ENCODE data around the gene HUNK.

- TF ChIP-seq FOXM1 (IDR thresholded peaks at IDR 0.05; ENCODE audit: borderline replicate concordance) (no peak), ARNT (IDR thresholded peaks at IDR 0.05) (no peak), ELF4 (IDR thresholded peaks at IDR 0.05) (no peak), CTBP1 (IDR thresholded peaks at IDR 0.05; ENCODE audit: borderline replicate concordance) (no peak), BHLHE40 (IDR thresholded peaks at IDR 0.05; ENCODE audit: borderline replicate concordance) (no peak), TARDBP (IDR thresholded peaks at IDR 0.05) (no peak), FOXK2 (IDR thresholded peaks at IDR 0.05) (no peak), SUZ12 (IDR thresholded peaks at IDR 0.05) (no peak), SP1 (IDR thresholded peaks at IDR 0.05) (no peak), LEF1 (IDR thresholded peaks at IDR 0.05; ENCODE audit: borderline replicate concordance) (no peak), FOXA1 (IDR thresholded peaks at IDR 0.05) (no peak), ZNF384 (IDR thresholded peaks at IDR 0.05) (no peak), L3MBTL2 (conservative IDR thresholded peaks at IDR 0.05) (no peak), PKNOX1 (IDR thresholded peaks at IDR 0.05) (no peak)
Measured at GRCh38 chr21:31975491-31975890, 102.7 kb downstream of the HUNK start.
